HT-29 (cell line): ENCODE data around the gene SRGAP2C. TPM values are rescaled to one million over a fixed set of nuclear protein-coding genes. Genes with fewer than 3 reads are reported as not detected.
"Not testable (repeated sequence)": the region's sequence is repeated elsewhere in the genome, so short reads cannot be mapped to it uniquely, and the experiment has no call there.

Source experiments
- DNase-seq: peaks from one replicate; pipeline ENCODE4 v3.0.0-alpha.2; 2015; ENCODE audit warnings: low spot score
- total RNA-seq: library from RNA; depleted of rRNA; stranded (reverse); fragments of >200 nt; shearing (Covaris generic); gene quantifications from 2 replicates; pipeline ENCODE4 v1.2.3, GENCODE V29; 2014

SRGAP2C gene
- total RNA-seq, 1 experiment from 2014 or later = 2.3 TPM

GRCh38 chr1:121226925-121227324 lies 42.1 kb downstream of the SRGAP2C start:
- DNase-seq = not testable (repeated sequence)

DNA sequence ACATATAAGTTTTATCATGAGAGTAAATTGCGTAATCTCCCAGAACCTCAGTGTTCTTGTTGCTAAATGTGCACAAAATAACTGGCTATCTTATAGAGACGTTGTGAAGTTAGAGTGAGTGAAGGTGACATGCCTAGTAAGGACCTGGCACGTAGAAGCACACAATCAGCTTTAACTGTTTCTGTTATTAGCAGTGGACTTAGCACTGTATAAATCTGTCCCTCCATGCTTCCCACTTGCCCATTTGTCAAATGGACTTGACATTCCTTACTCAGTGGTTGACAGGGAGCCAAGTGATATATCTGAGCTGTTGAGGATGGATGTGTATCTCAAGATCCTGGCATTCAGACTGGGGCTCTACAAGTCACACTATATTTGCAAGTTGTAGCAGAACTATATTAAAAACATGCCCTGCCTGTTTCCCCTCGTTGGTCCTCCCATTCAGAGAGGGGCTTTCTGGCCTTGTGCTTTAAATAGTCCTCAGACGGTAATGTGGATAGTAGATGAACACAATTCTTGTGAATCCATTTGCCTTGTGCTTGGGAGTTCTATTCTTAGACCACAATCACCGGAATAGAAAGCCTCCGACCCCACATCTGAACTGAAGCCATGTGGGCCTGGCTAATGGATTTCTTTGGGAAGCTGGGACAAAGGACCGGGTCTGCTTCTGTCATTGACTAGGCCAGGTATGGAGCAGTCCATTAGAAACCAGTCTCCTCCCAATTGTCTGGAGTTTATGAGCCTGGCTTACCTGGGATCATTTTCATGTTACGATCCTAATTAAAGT lies 43.0 kb downstream of the SRGAP2C start:
- not testable (repeated sequence) for DNase-seq

DNA sequence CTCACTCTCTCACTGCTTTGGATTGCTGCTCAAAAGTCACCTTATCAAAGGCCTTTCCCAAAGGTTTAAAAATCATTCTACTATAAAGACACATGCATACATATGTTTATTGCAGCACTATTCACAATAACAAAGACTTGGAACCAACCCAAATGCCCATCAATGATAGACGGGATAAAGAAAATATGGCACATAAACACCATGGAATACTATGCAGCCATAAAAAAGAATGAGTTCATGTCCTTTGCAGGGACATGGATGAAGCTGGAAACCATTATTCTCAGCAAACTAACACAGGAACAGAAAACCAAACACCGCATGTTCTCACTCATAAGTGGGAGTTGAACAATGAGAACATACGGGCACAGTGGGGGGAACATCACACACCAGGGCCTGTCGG lies 45.9 kb downstream of the SRGAP2C start:
- not testable (repeated sequence) for DNase-seq

DNA sequence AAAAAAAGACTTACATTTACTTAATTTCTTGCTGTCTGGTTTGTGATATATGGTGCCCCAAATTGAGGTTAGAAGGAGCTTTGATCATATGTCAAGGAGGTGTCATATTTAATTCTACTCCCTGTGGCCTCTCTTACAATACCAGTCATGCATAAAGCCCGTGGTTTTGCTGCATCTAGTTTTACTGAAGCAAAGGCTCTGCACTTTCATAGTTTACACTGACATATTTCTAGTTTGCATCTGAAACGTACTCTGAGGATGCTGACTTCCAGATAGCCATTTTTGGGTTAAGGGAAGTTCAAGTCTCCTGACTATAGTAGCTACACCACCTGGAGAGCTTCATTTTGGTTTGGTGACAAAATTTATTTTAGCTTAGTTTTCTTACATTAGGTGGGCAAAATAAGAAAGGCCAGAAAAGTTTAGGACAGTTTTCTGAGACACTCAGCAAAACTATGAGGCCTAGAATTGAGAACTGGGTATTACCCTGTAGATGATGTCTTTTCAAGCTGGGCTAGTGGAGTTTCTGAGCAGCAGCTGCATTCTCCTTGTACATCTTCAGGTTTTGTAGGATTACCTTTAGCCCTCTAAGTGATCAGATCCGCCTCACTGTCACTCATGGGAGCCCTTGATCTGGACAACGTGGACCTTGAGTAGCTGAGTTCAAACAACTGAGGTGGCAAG lies 47.8 kb downstream of the SRGAP2C start:
- DNase-seq = not testable (repeated sequence)

DNA sequence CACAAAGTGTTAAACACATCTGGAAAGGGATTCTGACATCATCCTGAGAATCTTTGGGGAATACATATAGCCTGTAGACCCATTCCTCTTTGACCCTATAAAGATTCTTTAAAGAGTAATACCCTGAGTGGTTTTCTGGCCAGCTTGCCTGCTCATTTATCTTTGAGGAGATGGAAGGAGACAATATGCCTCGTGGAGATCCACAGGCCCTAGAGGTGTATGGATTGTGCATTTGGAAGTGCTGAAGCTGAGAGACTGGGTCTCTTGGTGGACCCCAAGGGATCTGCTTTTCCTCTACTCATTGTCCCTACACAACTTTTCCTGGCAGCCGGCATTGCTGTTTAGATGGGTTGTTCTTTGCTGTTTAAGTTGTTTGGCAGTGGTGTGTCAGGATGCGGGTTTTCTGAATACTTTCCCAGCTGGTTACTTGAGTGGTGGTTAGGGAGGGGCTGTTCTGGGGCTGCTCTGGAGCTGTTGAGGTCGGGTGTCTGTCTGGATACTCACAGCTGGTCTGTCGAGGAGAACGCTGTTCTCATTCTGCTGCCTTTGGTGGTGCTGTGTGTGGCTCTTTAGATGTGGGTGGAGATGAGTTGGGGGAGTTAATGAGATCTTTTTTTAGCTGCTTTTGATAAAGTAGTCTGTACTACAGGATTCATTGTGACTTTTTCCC lies 49.5 kb downstream of the SRGAP2C start:
- not testable (repeated sequence) for DNase-seq

DNA sequence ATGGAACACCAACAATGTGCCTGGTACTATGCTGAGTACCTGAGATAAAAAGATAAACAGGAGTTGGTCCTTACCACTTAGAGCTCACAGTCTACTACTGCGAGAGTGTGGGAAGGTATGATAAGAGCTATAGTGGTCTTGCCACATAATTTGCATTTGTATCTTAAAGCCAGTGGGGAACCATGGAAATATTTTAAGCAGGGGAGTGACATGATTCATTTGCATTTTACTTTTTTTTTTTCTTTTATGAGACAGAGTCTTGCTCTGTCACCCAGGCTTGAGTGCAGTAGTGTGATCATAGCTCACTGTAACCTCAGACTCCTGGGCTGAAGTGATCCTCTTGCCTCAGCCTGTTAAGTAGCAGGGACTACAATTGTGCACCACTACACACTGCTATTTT lies 53.6 kb downstream of the SRGAP2C start:
- not testable (repeated sequence) for DNase-seq

GRCh38 chr1:121243913-121244312 lies 59.1 kb downstream of the SRGAP2C start:
- DNase-seq = not testable (repeated sequence)

GRCh38 chr1:121246399-121246798 lies 61.6 kb downstream of the SRGAP2C start:
- not testable (repeated sequence) for DNase-seq

GRCh38 chr1:121252656-121253055 lies 67.9 kb downstream of the SRGAP2C start:
- not testable (repeated sequence) for DNase-seq

DNA sequence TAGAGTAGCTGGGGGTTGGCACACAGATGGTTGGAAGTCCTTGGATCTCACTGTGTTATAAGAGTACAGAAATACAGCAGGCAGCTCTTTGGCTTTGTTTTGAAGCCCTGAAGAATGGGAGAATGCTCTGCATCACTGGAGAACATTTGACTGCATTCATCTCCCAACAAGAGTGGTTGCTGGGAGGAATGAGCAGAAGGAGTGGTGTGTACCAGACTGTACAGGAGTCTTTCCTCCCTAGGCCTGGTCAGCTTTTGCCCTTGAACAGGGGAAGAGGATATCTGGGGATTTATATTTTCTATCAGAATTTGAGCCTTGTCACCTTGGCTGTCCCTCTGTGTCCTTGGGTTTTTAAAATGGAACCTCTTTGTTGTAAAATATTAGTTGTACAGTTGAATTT lies 69.8 kb downstream of the SRGAP2C start:
- DNase-seq = not testable (repeated sequence)

DNA sequence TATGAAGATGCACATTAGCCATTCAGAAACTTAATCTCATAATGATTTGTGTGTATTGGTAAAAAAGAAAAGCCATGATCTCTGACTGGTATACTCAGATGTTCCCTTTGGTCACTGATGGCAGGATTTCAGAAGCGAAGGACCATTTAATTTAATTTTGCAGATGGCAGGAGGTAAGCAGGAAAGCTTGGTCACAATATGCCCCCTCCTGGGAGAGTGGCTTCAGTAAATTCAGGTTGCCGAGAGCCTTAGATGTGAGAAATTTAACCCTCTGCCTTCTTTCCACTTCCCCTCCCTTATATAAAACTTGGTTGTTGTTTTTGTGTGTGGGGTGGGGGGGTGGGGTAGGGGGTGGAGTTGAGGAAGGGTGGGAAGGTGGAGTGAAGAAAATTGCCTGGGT lies 72.9 kb downstream of the SRGAP2C start:
- DNase-seq = not testable (repeated sequence)

- DNase-seq = not testable (repeated sequence)
Observed at GRCh38 chr1:121258134-121258533, 73.4 kb downstream of the SRGAP2C start.

- DNase-seq = not testable (repeated sequence)
Observed at GRCh38 chr1:121260205-121260604, 75.4 kb downstream of the SRGAP2C start.

DNA sequence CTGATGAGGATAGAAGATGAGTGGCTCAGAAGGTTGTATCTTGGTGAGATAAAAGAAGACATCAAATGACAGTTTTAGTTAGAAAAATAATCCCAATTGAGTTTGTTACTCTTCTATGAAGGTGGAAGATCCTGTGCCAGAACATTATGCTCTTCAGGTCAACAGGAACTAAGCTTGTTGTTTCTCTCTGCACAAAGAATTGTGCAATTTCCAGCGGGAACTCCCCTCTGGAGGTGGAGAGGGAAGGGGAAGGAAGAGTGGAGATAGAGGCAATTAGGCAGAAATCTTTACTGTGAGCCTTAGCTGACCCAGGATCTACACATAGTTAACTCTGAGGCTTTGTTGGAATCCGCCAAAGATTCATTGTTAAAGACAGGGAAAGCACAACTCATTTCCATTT lies 77.4 kb downstream of the SRGAP2C start:
- DNase-seq = not testable (repeated sequence)

DNA sequence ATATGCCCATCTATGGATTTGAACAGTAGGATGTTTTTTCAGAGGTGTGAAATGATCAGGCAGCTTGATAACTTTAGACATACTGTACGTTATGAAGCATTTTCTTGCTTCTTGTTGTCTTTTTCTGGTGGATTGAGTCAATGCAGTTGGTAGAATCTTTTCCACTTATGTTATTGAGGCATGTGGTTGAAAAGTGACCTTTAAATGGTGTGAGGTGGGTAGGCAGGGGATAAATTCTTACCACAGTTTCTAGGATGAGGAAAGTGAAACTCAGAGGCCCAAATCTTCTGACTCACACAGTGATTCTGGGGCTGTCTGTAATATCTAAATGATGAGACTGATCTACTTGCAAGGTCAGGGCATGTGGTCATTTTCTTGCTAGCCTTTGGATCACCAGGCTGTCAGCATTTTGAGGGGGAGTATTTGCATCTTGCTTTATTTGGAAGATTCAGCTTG lies 79.0 kb downstream of the SRGAP2C start:
- not testable (repeated sequence) for DNase-seq

DNA sequence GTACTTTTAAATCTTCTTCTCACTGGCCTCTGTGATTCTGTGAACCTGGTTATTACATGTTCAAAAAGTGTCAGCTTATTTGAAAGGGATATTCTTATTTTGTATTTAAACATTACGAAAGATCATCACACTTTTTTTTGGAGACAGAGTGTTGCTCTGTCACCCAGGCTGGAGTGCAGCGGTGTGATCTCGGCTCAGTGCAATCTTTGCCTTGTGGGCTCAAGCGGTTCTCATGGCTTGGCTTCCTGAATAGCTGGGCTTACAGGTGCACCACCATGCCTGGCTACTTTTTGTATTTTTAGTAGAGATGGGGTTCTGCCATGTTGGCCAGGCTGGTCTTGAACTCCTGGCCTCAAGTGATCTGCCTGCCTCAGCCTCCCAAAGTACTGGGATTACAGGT lies 82.3 kb downstream of the SRGAP2C start:
- DNase-seq = not testable (repeated sequence)

GRCh38 chr1:121269309-121269708 lies 84.5 kb downstream of the SRGAP2C start:
- DNase-seq = not testable (repeated sequence)

- DNase-seq = not testable (repeated sequence)
Observed at GRCh38 chr1:121269973-121270372, 85.2 kb downstream of the SRGAP2C start.

GRCh38 chr1:121271143-121271715 lies 86.5 kb downstream of the SRGAP2C start:
- DNase-seq = not testable (repeated sequence)

GRCh38 chr1:121275435-121275834 lies 90.7 kb downstream of the SRGAP2C start:
- not testable (repeated sequence) for DNase-seq

GRCh38 chr1:121278202-121278601 lies 93.4 kb downstream of the SRGAP2C start:
- DNase-seq = not testable (repeated sequence)
